GM12878 (cell line): ENCODE results near the gene SNX15. TPM values are rescaled to one million over a fixed set of nuclear protein-coding genes. Genes with fewer than 3 reads are reported as not detected.

Experiments
- ATAC-seq: fragments of 200-7000 bp; cut with Tn5 transposase; 3 replicates; pipeline ENCODE4 v1.9.1; 2020; ENCODE audit warnings: mild to moderate bottlenecking, moderate library complexity
- BruUV-seq: library from RNA; stranded (reverse); fragments of 400-500 nt; replicated peaks from 2 replicates; lab custom pipeline; 2021; lab: Mats Ljungman, UMichigan
- CTCF ChIA-PET: fragments of 300-600 bp; sonication (Branson Sonifier 250); formaldehyde crosslinking; extraction: SDS; loops from one replicate; lab custom pipeline; 2021; ENCODE audit warnings: inconsistent platforms; lab: Yijun Ruan, JAX
- POLR2A ChIA-PET: fragments of 350-600 bp; formaldehyde crosslinking; extraction: SDS; loops from one replicate; lab custom pipeline; 2021; ENCODE audit warnings: inconsistent platforms; lab: Charles Lee
- RAD21 ChIA-PET: fragments of 300-600 bp; sonication (Branson Sonifier 250); formaldehyde crosslinking; loops from one replicate; lab custom pipeline; 2023; ENCODE audit warnings: antibody characterized with exemption; ENCODE audit not compliant: unreplicated experiment; lab: Charles Lee
- SMC1A ChIA-PET: fragments of 300-600 bp; sonication (Branson Sonifier 250); formaldehyde crosslinking; loops from one replicate; lab custom pipeline; 2023; ENCODE audit not compliant: unreplicated experiment, uncharacterized antibody; lab: Charles Lee
- DNase-seq: peaks from one replicate; pipeline ENCODE4 v3.0.0-alpha.2; 2011; ENCODE audit warnings: low read depth, low spot score
- FAIRE-seq: peaks from 3 replicates; lab custom pipeline; 2011; peaks lifted over from hg19 to GRCh38; lab: Jason Lieb, UNC
- H2AFZ ChIP-seq: 2 replicates; pipeline ENCODE4 v1.6.0; 2011; ENCODE audit warnings: low read depth, low read length, control low read depth; ENCODE audit not compliant: control insufficient read depth
- H3K27ac ChIP-seq: 2 replicates; pipeline ENCODE4 v1.5.1; 2011; ENCODE audit warnings: control low read depth; ENCODE audit not compliant: control insufficient read depth, insufficient read depth
- H3K27me3 ChIP-seq, 2 experiments: replicated peaks in 1 of 2; 2 replicates each; pipeline versions ENCODE4 v1.6.0 to v1.6.1; 2011; ENCODE audit warnings: low read length in 1 of 2; ENCODE audit not compliant: control insufficient read depth in 2 of 2, insufficient read depth in 2 of 2
- H3K36me3 ChIP-seq, 2 experiments: 2 replicates each; pipeline ENCODE4 v1.5.1; 2011; ENCODE audit warnings: low read length in 1 of 2; ENCODE audit not compliant: control insufficient read depth in 2 of 2, insufficient read depth in 2 of 2
- H3K4me1 ChIP-seq: 2 replicates; pipeline ENCODE4 v1.6.1; 2011; ENCODE audit warnings: mild to moderate bottlenecking, low read length, moderate library complexity, mixed read lengths; ENCODE audit not compliant: control insufficient read depth, insufficient read depth
- H3K4me2 ChIP-seq: 2 replicates; pipeline ENCODE4 v1.6.0; 2011; ENCODE audit warnings: control low read depth; ENCODE audit not compliant: control insufficient read depth, insufficient read depth
- H3K4me3 ChIP-seq: fragments of 200-600 bp; sonication (generic); 2 replicates; pipeline ENCODE4 v1.5.1; 2016
- H3K79me2 ChIP-seq: 2 replicates; pipeline ENCODE4 v1.6.0; 2011; ENCODE audit warnings: low read length; ENCODE audit not compliant: control insufficient read depth, insufficient read depth
- H3K9ac ChIP-seq: 2 replicates; pipeline ENCODE4 v1.8.0; 2011; ENCODE audit warnings: low read length, control low read depth, mixed read lengths; ENCODE audit not compliant: control insufficient read depth, insufficient read depth
- H3K9me3 ChIP-seq: replicated peaks from 3 replicates; pipeline ENCODE4 v1.5.1; 2011; ENCODE audit warnings: mild to moderate bottlenecking, low read length; ENCODE audit not compliant: control insufficient read depth, insufficient read depth
- H4K20me1 ChIP-seq: 2 replicates; pipeline ENCODE4 v1.6.0; 2011; ENCODE audit not compliant: control insufficient read depth, insufficient read depth
- BHLHE40 ChIP-seq, 2 experiments: fragments of 450-650 bp in 1 of 2; IDR thresholded peaks; 2 replicates each; pipeline ENCODE4 v1.6.1; 2011 to 2017; ENCODE audit warnings: low read depth in 2 of 2, borderline replicate concordance in 1 of 2, improper control_type of control experiment in 1 of 2, low read length in 1 of 2, mild to moderate bottlenecking in 1 of 2
- CBX3 ChIP-seq: fragments of 200-600 bp; sonication (generic); IDR thresholded peaks from 2 replicates; pipeline ENCODE4 v1.6.1; 2016; ENCODE audit warnings: low read depth, borderline replicate concordance
- DPF2 ChIP-seq: fragments of 450-650 bp; IDR thresholded peaks from 2 replicates; pipeline ENCODE4 v1.6.1; 2017; ENCODE audit warnings: mild to moderate bottlenecking
- FOXK2 ChIP-seq: fragments of 450-650 bp; IDR thresholded peaks from 2 replicates; pipeline ENCODE4 v1.6.1; 2017; ENCODE audit warnings: mild to moderate bottlenecking, moderate library complexity
- NFIC ChIP-seq: IDR thresholded peaks from 2 replicates; pipeline ENCODE4 v1.6.1; 2012; ENCODE audit warnings: low read depth, mild to moderate bottlenecking, inconsistent platforms, low read length, moderate library complexity
- NFYA ChIP-seq: IDR thresholded peaks from 2 replicates; pipeline ENCODE4 v1.6.1; 2011; ENCODE audit warnings: low read depth, mild to moderate bottlenecking, low read length, improper control_type of control experiment, borderline replicate concordance
- NKRF ChIP-seq: fragments of 450-650 bp; conservative IDR thresholded peaks from 2 replicates; pipeline ENCODE4 v1.6.1; 2017; ENCODE audit warnings: mild to moderate bottlenecking, moderate library complexity
- NR2C1 ChIP-seq: fragments of 450-650 bp; IDR thresholded peaks from 2 replicates; pipeline ENCODE4 v1.6.1; 2017; ENCODE audit warnings: antibody characterized with exemption, mild to moderate bottlenecking, moderate library complexity
- NRF1 ChIP-seq: conservative IDR thresholded peaks from 2 replicates; pipeline ENCODE4 v1.6.1; 2011; ENCODE audit warnings: mild to moderate bottlenecking, low read depth, low read length, improper control_type of control experiment
- RELA ChIP-seq: fragments of 450-650 bp; IDR thresholded peaks from 2 replicates; pipeline ENCODE4 v1.8.0; 2014; ENCODE audit warnings: borderline replicate concordance; ENCODE audit not compliant: partially characterized antibody
- SREBF2 ChIP-seq: IDR thresholded peaks from 2 replicates; pipeline ENCODE4 v1.6.1; 2012; ENCODE audit warnings: mild to moderate bottlenecking, low read length
- SRF ChIP-seq, 2 experiments: IDR thresholded peaks; 2 replicates each; pipeline ENCODE4 v1.6.1; 2011; ENCODE audit warnings: low read depth in 2 of 2, low read length in 2 of 2, mild to moderate bottlenecking in 1 of 2, moderate library complexity in 1 of 2
- SUZ12 ChIP-seq: fragments of 200-600 bp; sonication (generic); IDR thresholded peaks from one replicate; pipeline ENCODE4 v1.6.1; 2018; ENCODE audit warnings: antibody characterized with exemption, mild to moderate bottlenecking; ENCODE audit not compliant: unreplicated experiment
- ZNF687 ChIP-seq: fragments of 450-650 bp; IDR thresholded peaks from 2 replicates; pipeline ENCODE4 v1.6.1; 2017; ENCODE audit warnings: mild to moderate bottlenecking, moderate library complexity
- WGBS: methylation state at CpG from one replicate; pipeline ENCODE4 v1.1.6; 2016; ENCODE audit warnings: low lambda C conversion rate; ENCODE audit not compliant: insufficient replicate concordance, insufficient coverage; ENCODE audit errors: missing lambda C conversion rate; 5-methylcytosine and 5-hydroxymethylcytosine counted together
- in situ Hi-C: fragments of 300-500 bp; cut with MboI; formaldehyde crosslinking; loops from 9 replicates; pipeline ENCODE4 v1.14.3; 2018; ENCODE audit warnings: mixed read lengths
- intact Hi-C: fragments of 100-400 bp; cut with micrococcal nuclease; formaldehyde crosslinking; loops from one replicate; pipeline ENCODE4 v1.14.2; 2022; ENCODE audit not compliant: unreplicated experiment
- polyA plus RNA-seq, 11 experiments: library from polyadenylated mRNA; depleted of rRNA in 4 of 11; unstranded in 6 of 11; stranded (reverse) in 5 of 11; fragments of >200 nt; fragmentation: Nextera tagmentation in 4 of 11; fragmentation: Illumina TruSeq in 1 of 11; extraction: Ambion mirVana in 4 of 11; extraction: Trizol in 1 of 11; gene quantifications; 1 replicate in 1 of 11; 2 replicates in 10 of 11; pipeline versions ENCODE4 v1.2.1 to v1.2.3, GENCODE V29; 2011 to 2016; ENCODE audit warnings: inconsistent platforms in 2 of 11, missing spikeins in 2 of 11, low read depth in 1 of 11
- total RNA-seq, 4 experiments: library from RNA; depleted of rRNA in 3 of 4; stranded (reverse); fragments of >200 nt in 3 of 4; fragmentation: Illumina TruSeq in 1 of 4; extraction: Trizol in 1 of 4; gene quantifications; 2 replicates each; pipeline versions ENCODE4 v1.2.1 to v1.2.3, GENCODE V29; 2013 to 2021
- TF ChIP-seq, protein P1 (sequence below): IDR thresholded peaks from 2 replicates; pipeline ENCODE4 v1.6.1; 2011; ENCODE audit warnings: borderline replicate concordance, low read depth, mild to moderate bottlenecking, moderate library complexity, mixed read lengths, low read length; ENCODE audit not compliant: insufficient read depth; ENCODE audit errors: extremely low read length

SNX15 gene
- total and polyA plus RNA-seq, 10 of the 15 experiments (the other 5 are each of a cell fraction or from before 2014, with no cell fraction given): 2.4 to 24.0 (median 16.1) TPM

- TF ChIP-seq, protein P1, sequence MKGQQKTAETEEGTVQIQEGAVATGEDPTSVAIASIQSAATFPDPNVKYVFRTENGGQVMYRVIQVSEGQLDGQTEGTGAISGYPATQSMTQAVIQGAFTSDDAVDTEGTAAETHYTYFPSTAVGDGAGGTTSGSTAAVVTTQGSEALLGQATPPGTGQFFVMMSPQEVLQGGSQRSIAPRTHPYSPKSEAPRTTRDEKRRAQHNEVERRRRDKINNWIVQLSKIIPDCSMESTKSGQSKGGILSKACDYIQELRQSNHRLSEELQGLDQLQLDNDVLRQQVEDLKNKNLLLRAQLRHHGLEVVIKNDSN: no peak
- TF ChIP-seq NFYA: no peak
- no peak for TF ChIP-seq SRF (IDR thresholded peaks at IDR 0.05; ENCODE audit: low read depth in 2 of 2, low read length in 2 of 2)
- TF ChIP-seq BHLHE40 (IDR thresholded peaks at IDR 0.05; ENCODE audit: borderline replicate concordance in 1 of 2, low read depth in 2 of 2, low read length in 1 of 2): no peak
- TF ChIP-seq RELA: no peak
Measured at GRCh38 chr11:64999478-64999877, 27.8 kb upstream of the SNX15 start (continued).

GRCh38 chr11:65002706-65003105 is 24.5 kb upstream of the SNX15 start:
- WGBS: 64% methylated on average over 5 of the region's 5 CpGs
- no TSS peak for BruUV-seq
- Histone ChIP-seq H3K4me3 (no peak overlapping the region), H4K20me1 (no peaks in the 10 kb centered on the region), H3K4me2 (no peak overlapping the region), H3K9me3 (no peaks in the 10 kb centered on the region), H3K27ac (no peak overlapping the region), H2AFZ (no peak overlapping the region), H3K27me3 (no peaks in the 10 kb centered on the region), H3K9ac (no peak overlapping the region), H3K36me3 (no peaks in the 10 kb centered on the region), H3K79me2 (no peaks in the 10 kb centered on the region), H3K4me1 (no peaks in the 10 kb centered on the region)
- ChIA-PET RAD21 (interaction anchor here (0.6 to 2.3 kb wide), 3 partner anchors 10 to 563 kb away, joined by 3 to 6 read pairs (median 5); no protein-coding TSS in a partner anchor), POLR2A (interaction anchor here (0.6 kb wide), 1 partner anchor 11 kb away, joined by 3 read pairs; no protein-coding TSS in a partner anchor), SMC1A (interaction anchor here (1.3 to 1.9 kb wide), 2 partner anchors 10 to 313 kb away, joined by 4 to 6 read pairs; no protein-coding TSS in a partner anchor), CTCF (interaction anchor here (1.2 to 5.0 kb wide), 2 partner anchors 10 to 155 kb away, joined by 4 to 25 read pairs; partner anchors contain the start of gene ARL2)
- no peak for ATAC-seq
- in situ Hi-C loops (no loop called here), intact Hi-C loops (no loop called here)
- no peak for FAIRE-seq
- DNase-seq: no peak
- TF ChIP-seq NKRF (no peak), ZNF687 (no peak), NR2C1 (no peak), SREBF2 (no peak), SUZ12 (no peak), NRF1 (no peak), DPF2 (no peak), CBX3 (no peak), FOXK2 (no peak), NFIC (no peak)
